Ramos (cell line): Measurements from ENCODE around the gene CBLN1.

Source experiments
- in situ Hi-C: fragments of 300-500 bp; cut with MboI; formaldehyde crosslinking; loops from one replicate; pipeline ENCODE4 v1.14.3; 2022; ENCODE audit warnings: low sequenced_read_pairs; ENCODE audit not compliant: unreplicated experiment

Gene CBLN1

GRCh38 chr16:49281480-49281842 lies at the start of gene CBLN1:
TSS of gene CBLN1 (minus strand) at chr16:49281838. CDS start at chr16:49281465, 373 bp downstream.
- in situ Hi-C loops, result no loop called here

DNA sequence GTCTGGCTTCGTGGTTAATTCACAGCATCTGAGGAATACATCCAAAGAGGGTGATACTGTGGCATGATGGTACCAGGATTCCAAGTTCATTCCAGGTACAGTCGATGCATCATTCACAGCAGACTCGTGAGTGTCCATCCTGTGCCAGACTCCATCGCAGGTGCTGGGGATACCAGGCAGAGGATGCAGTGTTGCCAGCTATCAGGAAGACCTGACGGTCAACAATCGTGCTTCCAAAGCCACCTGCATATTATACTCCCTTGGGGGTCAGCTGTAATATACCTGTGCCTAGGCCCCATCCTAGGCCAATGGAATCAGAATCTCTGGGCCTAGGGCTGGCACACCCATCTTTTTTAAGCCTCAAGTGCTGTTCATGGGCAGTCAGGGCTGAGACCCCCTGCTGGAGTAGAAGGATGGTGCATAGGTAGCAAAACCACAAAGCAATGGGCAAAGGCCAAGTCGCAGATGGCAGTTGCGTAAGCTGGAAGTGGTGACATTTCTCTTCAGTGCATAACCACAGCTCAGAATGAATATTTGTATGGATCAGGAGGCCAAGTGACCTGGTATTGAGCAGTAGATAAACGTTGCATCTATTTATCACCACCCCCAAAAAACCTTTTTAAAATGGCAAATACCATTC lies 49.0 kb upstream of the CBLN1 start:
- in situ Hi-C loops, result no loop called here

- in situ Hi-C loops, result no loop called here
Measured at GRCh38 chr16:49328325-49328724, 46.7 kb upstream of the CBLN1 start.

DNA sequence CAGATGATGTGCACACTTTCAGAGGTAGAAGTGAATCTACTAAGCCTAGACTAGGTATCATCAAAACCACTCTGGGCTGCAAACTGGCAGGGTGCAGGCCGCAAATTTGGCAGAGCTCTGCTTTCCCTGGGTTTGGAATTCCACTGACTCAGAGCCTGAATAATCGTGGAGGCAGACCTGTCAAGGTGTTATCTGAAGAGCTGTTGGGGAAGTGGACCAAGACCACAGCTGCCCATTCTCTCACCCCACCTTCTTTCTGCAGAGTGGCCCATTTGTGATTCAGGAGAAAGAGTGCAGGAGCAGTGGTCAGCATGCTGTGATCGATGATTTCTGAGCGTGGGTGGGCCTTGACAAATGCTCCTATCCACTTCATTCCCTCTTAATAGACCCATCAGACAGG lies 45.8 kb upstream of the CBLN1 start:
- in situ Hi-C loops, result no loop called here

DNA sequence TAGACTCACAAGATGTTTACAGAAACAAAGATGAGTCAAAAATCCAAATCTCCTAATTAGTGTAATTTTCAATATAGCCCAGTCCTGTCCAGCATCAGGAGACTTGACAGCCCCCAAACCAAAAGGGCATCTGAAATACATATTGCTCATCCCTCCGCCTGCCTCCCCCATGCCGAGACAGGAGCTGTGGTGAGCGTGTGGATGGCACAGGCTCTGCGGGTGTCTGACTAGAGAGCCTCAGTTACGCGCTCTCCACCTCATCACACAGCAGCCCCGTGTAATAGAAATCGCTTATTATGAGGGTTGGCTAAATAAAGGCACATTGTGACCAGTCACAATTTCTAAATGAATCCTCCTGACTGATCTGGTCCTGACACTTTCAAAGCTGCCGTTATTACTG lies 43.1 kb upstream of the CBLN1 start:
- in situ Hi-C loops, result no loop called here

GRCh38 chr16:49315602-49316001 lies 34.0 kb upstream of the CBLN1 start:
- in situ Hi-C loops, result no loop called here

DNA sequence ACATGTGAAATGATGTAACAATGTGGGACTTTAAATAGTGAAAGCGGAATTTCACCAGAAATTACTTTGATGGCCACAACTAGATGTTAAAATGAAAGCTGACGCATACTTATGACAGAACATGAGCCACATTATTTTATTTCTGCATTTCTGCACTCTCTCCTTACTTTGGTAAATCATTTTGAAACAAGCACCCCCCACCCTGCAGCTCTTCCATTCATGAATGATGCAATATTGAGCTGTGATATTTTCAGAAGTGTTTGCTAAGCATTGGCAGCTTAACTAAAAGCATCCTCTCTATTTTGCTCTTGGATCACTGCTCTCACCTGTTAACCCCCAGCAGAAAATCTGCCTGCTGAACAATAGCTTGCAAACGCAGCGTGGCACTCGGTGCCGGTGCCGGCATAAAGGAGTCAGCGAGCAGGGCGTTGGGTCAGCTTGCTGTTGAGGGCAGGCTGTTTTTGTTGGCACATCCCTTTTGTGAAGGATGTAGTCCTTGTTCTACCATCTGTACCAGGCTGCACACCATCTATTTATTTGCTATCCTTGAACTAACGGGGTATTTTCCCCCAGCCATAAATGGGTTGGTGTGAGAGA lies 30.8 kb upstream of the CBLN1 start:
- in situ Hi-C loops, result no loop called here

DNA sequence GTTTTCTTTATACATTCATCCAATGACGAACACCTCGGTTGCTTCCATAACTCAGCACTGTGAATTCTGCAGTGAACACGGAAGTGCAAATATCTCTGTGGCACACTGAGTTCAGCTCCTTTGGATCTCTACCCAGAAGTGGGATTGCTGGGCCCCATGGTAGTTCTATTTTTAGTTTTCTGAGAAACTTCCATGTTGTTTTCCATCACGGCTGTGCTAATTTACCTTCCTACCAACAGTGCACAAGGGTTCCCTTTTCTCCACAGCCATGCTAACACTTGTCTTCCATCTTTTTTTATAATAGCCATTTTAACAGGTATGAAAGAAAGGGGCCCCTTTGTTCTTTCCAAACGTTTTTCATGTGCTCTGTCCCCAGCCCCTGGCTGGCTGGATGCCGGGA lies 30.2 kb upstream of the CBLN1 start:
- in situ Hi-C loops, result no loop called here

DNA sequence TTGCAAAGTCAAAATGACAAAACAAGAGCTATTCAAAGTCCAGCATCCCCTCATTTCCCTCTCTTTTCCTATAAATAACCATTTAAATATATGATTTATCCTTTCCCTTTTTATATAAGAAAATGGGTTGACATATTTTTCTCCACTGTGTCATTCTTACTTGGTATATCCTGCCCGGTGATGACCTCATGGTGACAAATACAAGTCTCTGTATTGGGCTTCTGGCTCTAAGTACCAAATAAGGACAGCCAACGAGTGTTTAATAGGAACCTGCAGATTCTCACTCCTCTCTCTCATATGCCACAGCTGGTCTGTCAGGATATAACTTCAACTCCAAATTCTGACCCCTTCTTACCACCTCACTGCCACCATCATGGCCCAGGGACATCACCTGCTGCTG lies 25.5 kb upstream of the CBLN1 start:
- in situ Hi-C loops, result no loop called here

- in situ Hi-C loops, result no loop called here
Measured at GRCh38 chr16:49305406-49305805, 23.8 kb upstream of the CBLN1 start.

DNA sequence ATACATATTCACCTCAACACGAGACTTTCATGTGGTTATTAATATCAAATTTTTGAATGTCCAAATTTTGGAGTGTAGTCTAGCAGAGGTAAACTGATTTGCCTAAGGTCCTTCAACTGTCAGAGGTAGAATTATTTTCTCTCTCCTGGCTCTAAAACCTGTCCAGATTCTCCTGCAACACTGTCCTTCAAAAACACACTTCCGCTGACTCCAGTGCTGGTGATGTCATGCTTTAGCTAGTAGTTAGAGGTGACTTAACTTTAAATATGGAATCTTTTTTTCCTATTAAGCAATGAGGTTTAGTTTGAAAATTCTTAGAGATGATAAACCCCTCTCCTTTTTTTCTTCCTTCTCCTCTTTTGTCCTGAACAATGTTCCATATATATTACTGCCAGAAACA lies 10.8 kb upstream of the CBLN1 start:
- in situ Hi-C loops, result no loop called here

- in situ Hi-C loops, result no loop called here
Measured at GRCh38 chr16:49287572-49287971, 5.9 kb upstream of the CBLN1 start.

- in situ Hi-C loops, result no loop called here
Measured at GRCh38 chr16:49284962-49285361, 3.3 kb upstream of the CBLN1 start.

- in situ Hi-C loops, result no loop called here
Measured at GRCh38 chr16:49283376-49284049, 1.9 kb upstream of the CBLN1 start.

DNA sequence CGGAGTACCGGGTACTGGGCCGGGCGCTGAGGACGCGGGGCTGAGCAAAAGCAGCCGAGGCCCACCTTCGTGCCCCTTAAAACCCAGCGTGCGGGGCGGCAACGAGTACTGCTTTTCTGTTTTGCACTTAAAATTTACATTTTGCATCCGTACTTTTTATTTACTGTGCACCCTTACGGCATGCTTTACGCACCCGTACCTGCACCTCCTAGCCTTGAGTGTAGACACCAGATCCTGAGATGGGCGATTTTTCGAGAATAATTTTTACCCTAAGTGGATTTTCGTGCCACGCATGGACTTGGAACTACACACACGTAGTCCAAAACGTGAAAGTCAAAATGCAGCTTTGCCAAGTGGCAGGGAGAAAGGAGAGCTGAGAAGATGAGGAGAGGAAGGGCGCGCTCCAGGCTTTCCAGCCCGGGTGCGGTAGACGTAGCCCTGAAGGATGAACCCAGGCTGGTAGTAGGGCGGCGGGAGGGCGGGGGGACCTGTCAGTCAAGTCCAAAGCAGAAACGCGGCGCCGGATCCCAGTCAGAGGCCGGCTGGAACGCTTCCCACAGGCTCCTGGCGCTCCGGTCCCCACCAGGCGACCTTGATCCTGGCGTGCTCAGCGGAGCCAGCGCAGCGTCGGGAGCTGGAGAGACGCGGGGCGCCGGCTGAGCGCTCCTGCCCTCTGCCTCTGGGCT lies 1.2 kb upstream of the CBLN1 start:
- in situ Hi-C loops, result no loop called here

DNA sequence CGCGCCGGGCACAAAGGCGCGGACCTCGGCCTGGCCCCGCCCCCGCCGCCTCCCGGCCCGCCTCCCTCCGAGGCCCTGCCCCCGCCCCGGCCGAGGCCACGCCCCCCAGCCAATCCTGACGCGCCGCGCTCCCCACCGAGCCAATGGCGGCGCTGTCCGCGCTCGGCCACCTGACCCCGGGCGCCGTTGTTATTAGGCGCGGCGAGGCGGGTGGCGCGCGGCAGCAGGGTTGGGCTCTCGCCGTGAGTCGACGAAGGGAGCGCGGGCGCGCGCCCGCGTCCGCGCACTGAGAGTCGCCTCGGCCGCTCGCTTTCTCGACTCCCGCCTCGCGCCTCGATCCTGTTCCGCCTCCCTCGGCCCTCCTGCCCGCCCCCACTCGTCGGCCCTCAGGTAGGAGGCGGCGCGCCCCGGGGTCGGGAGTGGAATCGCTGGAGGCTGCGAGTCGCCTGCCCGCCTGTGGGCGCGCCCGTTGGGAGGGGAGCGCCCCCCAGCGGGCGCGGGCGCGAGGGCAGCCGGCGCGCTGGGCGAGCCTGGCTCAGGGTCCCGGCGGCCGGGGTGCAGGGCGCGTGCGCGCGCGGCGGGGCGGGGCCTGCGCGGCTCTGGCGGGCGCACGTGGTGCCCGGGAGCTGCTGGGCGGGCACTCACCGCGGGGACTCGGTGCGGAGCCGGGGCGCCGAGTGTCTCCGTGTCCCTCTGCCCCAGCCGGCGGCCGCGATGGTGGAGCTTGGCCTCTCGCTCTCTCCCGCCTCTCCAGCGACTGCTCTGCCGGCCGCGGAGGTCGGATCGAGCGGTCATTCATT lies 405 bp upstream of the CBLN1 start:
- in situ Hi-C loops, result no loop called here

DNA sequence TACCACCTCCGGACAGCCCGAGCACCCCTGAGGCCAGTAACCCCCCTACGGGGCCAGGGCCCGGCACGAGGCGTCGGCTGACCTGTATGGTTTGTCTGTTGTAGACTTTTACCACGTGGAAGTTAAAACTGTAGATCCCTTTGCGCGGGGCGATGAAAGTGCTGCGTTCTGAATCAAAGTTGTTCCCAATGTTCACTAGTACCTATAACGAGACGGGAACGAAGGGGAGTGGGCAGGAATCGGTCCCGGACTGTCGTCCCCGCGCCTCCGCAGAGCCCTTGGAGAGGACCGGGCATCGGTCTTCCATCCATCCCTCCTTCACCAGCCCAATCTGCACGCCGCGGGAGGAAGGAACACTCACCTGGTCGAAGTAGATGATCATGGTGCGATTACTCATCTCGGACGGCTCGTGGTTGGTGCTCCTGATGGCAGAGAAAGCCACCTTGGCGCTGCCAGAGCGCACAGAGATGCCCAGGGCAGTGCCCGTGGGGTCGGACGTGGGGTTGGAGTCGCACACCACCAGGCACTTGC lies 732 bp downstream of the CBLN1 start:
- in situ Hi-C loops, result no loop called here

DNA sequence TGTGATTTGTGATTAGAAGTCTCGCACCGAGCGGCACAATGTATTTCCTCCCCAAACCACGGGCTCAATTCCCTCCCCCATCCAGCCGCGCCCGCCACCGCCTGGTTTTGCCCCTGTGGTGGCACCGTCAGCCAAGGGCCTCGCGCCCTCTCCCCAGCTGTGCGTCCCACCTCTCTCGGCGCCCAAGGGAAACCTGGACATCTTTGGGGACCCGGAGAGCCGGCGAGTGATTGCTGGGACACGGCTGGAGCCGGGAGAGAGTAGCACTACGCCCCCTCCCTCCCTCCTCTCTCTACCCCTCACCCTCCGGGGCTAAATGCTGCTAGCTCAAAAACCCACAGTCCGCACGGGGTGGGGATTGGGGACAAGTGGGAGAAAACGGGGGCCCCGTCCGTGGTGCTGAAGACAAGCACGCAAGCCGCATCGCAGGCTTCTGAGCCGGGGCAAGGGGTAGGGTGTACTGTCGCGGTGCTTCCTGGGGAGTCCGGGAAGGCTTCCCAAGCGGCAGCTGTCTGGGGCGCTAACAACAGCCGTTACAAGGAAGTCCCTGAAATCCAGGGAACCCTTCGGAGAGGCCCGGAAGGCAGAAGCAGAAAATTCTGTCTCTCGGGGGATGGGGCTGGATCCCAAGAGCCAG lies 1.4 kb downstream of the CBLN1 start:
- in situ Hi-C loops, result no loop called here

DNA sequence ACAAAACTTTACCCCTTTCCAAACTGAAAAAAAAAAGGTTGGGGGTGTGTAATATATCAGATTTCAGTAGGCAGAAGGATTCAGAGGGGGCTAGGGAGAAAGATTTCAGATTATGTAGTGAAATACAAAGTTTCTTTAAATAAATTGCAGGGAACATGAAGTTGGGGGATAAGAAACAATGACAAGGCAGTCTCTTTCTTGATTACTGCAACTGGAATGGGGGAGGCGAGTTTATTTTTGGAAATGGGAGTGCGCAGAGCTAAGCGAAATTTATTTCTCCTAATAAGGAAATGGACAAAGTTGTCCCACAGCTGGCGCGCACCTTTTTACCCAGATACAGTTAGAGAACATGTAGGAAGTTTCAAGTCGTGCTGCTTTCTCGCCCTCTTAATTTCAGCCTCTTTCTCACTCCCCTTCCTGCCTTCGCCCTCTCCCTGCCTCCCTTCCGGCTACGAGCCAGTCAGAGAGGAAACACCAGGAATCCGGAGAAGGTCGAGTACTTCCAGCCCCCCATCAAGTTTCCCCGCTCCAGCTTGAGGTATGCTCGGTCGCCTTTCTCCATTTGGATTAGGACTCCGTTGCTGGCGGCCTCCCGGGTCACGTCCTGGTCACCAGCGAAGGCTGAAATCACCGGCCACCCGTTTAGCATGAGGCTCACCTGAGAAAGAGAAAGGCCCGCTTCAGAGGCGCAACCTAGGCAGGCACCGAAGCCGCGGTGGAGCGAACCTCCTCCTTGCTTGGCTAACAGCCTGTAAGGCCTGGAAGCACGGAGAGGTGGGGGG lies 2.5 kb downstream of the CBLN1 start:
- in situ Hi-C loops, result no loop called here
